Spleen (tissue), 7 donors: Measurements from ENCODE around the gene STXBP1.

Source experiments
- POLR2A ChIP-seq, 3 donors: fragments of 450-650 bp; IDR thresholded peaks; one replicate each; pipeline ENCODE4 v1.5.1; 2017; ENCODE audit warnings: antibody characterized with exemption in 3 of 3, mild to moderate bottlenecking in 1 of 3
- POLR2AphosphoS5 ChIP-seq, 3 donors: sonication (generic); formaldehyde crosslinking; IDR thresholded peaks; one replicate each; pipeline ENCODE4 v1.5.1; 2017; ENCODE audit warnings: antibody characterized with exemption in 3 of 3
- TF ChIP-seq, protein P1 (sequence below), 11 experiments: fragments of 200-600 bp in 7 of 11; fragments of 450-650 bp in 4 of 11; sonication (generic) in 4 of 11; IDR thresholded peaks in 8 of 11; conservative IDR thresholded peaks in 3 of 11; 1 replicate in 7 of 11; 2 replicates in 4 of 11; pipeline versions ENCODE4 v1.4.0 to v1.8.0; 2016 to 2021; ENCODE audit warnings: antibody characterized with exemption in 11 of 11, inconsistent platforms in 4 of 11, mild to moderate bottlenecking in 1 of 11
- donor health status: DM: no; HTN: no; CAD: no; lungs with moderate emphysema.
- donor health status: DM: no; HTN: no; CAD: no.
- donor health status: DM: no; HTN: no; CAD: no.

DNA sequence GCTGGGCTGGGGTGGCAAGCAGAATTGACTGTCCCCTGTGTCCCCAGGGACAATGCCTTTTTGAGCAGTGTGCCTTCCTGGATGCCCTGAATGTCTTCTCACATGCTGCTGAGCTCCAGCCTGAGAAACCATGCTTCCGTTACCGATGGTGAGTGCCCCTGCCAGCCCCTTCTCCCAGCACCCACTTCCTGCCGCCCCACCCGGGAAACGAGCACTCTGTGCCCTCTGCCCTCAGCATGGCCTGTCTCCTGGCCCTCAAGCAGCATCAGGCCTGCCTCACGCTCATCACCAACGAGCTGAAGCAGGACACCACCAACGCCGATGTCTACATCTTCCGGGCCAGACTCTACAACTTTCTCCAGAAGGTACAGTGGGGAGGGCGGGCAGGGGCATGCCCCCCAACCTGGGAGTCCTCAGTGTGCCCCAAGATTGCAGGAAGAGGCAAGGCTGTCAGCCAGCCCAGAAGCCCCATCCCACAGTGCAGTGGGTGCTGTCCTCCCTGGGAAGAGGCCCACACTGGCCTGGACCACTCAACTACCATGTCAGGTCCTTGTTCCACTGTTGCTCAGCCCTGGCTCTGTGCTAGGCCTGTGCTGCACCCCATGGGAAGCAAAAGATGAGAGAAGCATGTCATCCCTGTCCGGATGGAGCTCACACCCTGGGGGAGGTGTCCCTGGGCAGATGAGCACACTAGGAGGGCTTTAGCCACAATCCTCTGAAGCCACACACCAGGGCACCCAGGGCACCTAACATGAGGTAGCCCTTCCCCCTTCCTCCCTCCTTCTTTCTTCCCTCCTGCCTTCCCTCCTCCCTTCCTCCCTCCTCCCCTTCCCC is 108.2 kb downstream of the STXBP1 start:
- TF ChIP-seq POLR2AphosphoS5 (IDR thresholded peaks at IDR 0.05) = peak in 2 of 3 donors; percentile 37 to 60
- no peak for TF ChIP-seq POLR2A (IDR thresholded peaks at IDR 0.05)
- TF ChIP-seq, protein P1, sequence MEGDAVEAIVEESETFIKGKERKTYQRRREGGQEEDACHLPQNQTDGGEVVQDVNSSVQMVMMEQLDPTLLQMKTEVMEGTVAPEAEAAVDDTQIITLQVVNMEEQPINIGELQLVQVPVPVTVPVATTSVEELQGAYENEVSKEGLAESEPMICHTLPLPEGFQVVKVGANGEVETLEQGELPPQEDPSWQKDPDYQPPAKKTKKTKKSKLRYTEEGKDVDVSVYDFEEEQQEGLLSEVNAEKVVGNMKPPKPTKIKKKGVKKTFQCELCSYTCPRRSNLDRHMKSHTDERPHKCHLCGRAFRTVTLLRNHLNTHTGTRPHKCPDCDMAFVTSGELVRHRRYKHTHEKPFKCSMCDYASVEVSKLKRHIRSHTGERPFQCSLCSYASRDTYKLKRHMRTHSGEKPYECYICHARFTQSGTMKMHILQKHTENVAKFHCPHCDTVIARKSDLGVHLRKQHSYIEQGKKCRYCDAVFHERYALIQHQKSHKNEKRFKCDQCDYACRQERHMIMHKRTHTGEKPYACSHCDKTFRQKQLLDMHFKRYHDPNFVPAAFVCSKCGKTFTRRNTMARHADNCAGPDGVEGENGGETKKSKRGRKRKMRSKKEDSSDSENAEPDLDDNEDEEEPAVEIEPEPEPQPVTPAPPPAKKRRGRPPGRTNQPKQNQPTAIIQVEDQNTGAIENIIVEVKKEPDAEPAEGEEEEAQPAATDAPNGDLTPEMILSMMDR (IDR thresholded peaks at IDR 0.05 in 8 of 11, conservative IDR thresholded peaks at IDR 0.05 in 3 of 11) = no peak
